NOMO-1 treated with DMSO at 0.1 percent for 48 hours (cell line): ENCODE results near the gene SOAT2.
A peak's percentile ranks its signal among the peaks of the same experiment; 100 is the strongest.
"Not testable (repeated sequence)": the region's sequence is repeated elsewhere in the genome, so short reads cannot be mapped to it uniquely, and the experiment has no call there.

Source experiments
- DNase-seq: peaks from one replicate; lab custom pipeline; 2025; ENCODE audit not compliant: unreplicated experiment; lab: John Stamatoyannopoulos, UW

Gene SOAT2

GRCh38 chr12:53079226-53080117 lies 23.8 kb upstream of the SOAT2 start, which contains the start of gene SPRYD3:
SPRYD3 (minus strand) TSS chr12:53079390; CDS start chr12:53079333, 57 bp downstream.
- DNase-seq, result peak; percentile 96

- no peak for DNase-seq
Observed at GRCh38 chr12:53082637-53083175, 20.6 kb upstream of the SOAT2 start.

GRCh38 chr12:53086361-53086760 lies 16.9 kb upstream of the SOAT2 start:
- DNase-seq, result no peak

DNA sequence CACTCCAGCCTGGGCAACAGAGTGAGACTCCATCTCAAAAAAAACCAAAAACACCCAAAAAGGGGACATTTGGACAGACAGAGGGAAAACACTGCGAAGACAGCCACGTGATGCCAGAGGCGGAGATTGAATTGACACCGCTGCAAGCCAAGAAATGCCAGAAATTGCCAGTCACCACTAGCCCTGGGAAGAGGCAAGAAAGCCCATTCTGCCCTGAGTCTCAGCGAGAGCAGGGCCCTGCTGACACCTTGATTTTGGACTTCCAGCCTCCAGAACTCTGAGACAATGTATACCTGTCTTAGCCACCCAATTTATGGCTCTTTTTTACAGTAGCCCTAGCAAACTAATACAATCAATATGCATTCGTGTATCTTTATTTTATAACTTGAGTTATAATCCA lies 13.2 kb upstream of the SOAT2 start:
- DNase-seq, result no peak

DNA sequence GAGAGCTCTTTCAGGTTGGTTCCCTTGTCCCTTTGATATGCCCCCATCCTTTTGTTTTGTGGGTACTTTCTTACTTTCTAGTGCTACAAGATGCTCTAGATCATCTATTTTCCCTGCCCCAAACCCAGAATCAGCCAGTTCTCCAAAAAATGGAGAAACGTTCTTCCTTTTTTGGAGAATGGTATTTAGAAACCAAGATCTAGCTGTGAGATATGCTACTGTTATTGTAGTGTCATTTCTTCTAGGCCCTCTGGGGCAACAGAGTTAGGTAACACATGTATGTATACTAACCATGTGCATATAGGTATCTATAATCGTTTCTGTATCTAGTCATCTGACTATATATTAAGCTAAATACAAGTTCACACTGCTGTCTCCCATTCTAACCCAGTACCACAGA lies 12.7 kb upstream of the SOAT2 start:
- no peak for DNase-seq

DNA sequence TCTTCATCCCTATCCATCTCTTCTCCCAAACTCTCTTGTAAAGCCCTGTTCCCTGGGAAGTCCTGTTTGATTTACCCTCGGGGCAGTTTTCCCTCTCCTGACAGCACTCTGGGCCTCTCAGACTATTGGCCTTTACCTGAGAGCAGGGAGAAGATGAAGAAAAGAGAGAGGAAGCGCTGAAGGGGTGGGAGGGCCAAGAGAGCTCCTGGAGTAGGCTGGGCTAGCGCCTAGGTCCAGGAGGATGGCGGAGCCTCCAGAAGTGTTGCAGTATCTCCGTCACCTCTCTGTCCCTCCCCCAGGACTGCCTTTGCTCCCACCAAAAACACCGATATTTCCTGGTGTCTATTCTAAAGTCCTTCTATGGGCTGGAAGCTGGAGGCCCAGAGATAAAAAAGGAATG lies 11.5 kb upstream of the SOAT2 start:
- DNase-seq, result no peak

DNA sequence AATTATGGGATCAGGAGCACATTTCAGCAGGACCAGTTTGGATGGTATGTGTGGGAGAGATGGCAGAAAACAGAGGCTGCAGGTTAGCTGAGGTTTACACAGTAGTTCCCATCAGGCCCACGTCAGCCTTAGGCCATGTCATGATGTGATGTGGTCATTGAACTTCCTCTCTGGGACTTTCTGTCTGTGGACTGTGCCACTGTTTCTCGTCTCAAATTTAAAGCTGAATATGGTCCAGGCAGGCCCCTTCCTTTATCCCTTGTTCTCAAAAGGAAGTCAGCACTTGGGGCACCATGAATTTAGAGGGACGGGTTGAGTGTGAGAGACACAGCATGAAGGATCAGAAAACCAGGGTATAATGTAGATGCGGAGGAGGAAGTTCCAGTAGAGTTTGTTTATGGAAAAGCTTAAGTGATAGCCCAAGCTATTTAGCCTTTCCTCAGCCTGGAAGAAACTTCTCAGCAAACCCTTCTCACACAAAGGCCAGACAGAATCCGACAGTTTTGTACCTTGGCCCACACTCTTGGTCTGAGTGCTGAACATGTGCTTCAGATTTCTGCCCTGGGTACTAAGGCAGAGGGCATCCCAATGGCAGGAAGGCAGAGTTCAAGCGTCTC lies 9.4 kb upstream of the SOAT2 start:
- peak; percentile 64 for DNase-seq

GRCh38 chr12:53094394-53094787 lies 8.9 kb upstream of the SOAT2 start:
- no peak for DNase-seq

DNA sequence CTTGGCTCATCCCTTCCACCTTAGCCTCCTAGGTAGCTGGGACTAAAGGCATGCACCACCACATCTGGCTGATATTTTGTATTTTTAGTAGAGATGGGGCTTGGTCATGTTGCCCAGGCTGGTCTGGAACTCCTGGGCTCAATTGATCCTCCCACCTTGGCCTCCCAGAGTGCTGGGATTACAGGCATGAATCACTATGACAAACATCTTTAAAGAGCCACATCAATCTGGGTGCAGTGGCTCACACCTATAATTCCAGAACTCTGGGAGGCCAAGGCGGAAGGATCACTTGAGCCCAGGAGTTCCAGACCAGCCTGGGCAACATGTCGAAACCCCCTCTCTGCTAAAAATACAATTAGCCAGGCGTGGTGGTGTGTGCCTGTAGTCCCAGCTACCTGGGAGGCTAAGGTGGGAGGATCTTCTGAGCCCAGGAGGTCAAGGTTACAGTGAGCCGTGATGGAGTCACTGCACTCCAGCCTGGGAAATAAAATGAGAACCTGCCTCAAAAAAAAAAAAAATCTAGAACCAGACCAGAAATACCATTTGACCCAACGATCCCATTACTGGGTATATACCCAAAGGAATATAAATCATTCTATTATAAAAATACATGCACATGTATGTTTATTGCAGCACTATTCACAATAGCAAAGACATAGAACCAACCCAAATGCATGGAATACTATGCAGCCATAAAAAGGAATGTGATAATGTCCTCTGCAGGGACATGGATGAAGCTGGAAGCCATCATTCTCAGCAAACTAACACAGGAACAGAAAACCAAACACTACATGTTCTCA lies 8.3 kb upstream of the SOAT2 start:
- DNase-seq, result not testable (repeated sequence)

DNA sequence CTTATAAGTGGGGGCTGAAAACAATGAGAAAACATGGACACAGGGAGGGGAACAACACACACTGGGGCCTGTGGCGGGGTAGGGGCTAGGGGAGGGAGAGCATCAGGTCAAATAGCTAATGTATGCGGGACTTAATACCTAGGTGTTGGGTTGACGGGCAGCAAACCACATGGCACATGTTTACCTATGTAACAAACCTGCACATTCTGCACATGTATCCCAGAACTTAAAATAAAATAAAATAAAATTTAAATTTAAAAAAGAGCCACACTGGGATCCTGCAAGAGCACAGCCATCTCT lies 7.7 kb upstream of the SOAT2 start:
- not testable (repeated sequence) for DNase-seq

- DNase-seq, result no peak
Observed at GRCh38 chr12:53096089-53096741, 7.1 kb upstream of the SOAT2 start.

- no peak for DNase-seq
Observed at GRCh38 chr12:53096759-53097158, 6.5 kb upstream of the SOAT2 start.

DNA sequence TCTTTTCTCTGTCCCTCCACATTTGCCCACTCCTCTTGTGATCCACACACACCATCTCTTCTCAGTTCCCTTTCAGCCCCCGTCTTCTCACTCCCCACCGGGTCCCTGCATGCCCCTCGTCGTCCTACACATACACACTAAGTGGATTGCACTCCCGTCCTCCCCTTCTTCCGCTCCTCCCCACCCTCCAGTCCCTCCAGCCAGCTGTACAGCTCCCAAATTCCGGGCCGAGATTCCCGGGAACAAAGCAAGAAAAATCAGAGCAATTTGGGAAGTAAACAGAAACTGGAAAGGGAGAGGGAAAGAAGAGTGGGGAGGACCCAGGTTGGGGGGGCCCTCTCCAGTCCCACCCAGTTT lies 6.1 kb upstream of the SOAT2 start:
- DNase-seq, result no peak

- DNase-seq, result peak; percentile 15
Observed at GRCh38 chr12:53097564-53098353, 5.5 kb upstream of the SOAT2 start, which contains the start of gene IGFBP6. IGFBP6 (plus strand) TSS chr12:53097667; CDS start chr12:53097718, 51 bp downstream.

DNA sequence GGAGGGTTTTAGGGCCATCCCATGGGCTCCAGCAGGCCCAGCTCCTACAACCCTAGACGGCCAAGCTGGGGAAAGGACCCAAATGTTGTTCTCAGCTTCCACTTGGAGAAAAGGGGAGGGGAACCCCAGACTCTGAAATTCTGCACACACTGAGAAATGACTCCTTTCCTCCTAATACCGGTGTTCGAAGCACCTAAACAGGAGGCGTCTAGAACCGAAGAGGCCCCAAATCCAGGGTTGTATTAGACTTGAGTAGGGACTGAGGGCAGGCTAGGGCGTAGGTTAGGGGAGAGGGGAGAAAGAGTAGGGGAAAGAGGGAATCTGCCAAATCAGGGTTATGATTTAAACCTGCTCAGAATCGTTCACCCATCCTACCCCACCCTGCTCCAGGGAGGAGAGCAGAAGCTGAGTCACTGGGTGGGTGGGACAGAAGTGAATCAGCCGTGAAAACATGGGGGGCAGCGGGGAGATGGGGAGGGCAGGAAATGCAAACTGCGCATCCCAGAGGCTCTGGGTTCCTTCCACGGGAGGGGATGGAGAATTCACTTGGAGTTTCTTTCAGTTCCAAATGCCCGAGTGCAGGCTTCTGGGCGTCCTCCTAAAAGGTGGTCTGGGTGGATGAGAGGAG lies 4.8 kb upstream of the SOAT2 start:
- DNase-seq, result no peak

GRCh38 chr12:53099071-53099882 lies 4.0 kb upstream of the SOAT2 start:
- DNase-seq, result peak; percentile 82

GRCh38 chr12:53100466-53101151 lies 2.7 kb upstream of the SOAT2 start:
- DNase-seq, result no peak

GRCh38 chr12:53101266-53101665 lies 2.0 kb upstream of the SOAT2 start:
- DNase-seq, result no peak
